GM18507 (cell line): ENCODE measurements around the gene PDHA1.

Experiments
- DNase-seq: peaks from one replicate; pipeline ENCODE4 v3.0.0; 2011; ENCODE audit warnings: low read depth; ENCODE audit not compliant: insufficient read length; ENCODE audit errors: extremely low spot score
- FAIRE-seq: peaks from 2 replicates; lab custom pipeline; 2011; peaks lifted over from hg19 to GRCh38; lab: Jason Lieb, UNC

PDHA1 gene

DNA sequence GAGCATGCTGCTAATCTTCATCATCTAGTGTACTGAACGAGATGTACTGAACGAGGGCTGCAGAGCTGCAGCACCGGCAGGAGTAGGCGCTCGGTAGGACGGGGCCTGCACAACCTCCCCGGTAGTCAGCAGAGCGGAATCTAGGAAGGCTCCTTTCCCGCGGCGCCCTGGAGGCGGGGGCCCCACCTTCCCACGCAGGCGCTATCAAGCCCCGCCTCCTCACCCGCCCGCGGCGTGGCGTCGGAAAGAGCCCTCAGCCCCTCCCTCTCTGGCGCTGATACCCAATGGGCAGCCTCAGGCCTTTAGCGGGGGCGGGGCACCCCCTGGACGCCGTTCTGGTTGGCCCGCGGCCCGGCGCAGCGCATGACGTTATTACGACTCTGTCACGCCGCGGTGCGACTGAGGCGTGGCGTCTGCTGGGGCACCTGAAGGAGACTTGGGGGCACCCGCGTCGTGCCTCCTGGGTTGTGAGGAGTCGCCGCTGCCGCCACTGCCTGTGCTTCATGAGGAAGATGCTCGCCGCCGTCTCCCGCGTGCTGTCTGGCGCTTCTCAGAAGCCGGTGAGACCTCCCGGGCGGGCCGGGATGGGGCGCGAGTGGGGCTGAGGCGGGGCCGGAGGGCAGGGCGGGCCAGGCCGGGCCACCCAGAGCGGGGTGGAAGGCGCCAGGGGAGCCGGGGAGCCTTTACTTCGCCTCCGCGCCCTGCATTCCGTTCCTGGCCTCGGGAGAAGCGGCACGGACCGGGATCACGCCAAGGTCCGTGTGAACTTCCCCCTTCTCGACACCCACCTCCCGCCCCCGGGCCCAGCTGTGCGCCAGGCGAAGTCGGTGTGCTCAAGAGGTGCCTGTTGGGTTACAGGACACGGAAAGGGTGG, at the start of gene PDHA1:
PDHA1 (plus strand) TSS at position 393 of the 874 bp plus-strand sequence; CDS start at position 504, 111 bp downstream.
- FAIRE-seq (peak; percentile 100), DNase-seq (peak; percentile 71)

DNA sequence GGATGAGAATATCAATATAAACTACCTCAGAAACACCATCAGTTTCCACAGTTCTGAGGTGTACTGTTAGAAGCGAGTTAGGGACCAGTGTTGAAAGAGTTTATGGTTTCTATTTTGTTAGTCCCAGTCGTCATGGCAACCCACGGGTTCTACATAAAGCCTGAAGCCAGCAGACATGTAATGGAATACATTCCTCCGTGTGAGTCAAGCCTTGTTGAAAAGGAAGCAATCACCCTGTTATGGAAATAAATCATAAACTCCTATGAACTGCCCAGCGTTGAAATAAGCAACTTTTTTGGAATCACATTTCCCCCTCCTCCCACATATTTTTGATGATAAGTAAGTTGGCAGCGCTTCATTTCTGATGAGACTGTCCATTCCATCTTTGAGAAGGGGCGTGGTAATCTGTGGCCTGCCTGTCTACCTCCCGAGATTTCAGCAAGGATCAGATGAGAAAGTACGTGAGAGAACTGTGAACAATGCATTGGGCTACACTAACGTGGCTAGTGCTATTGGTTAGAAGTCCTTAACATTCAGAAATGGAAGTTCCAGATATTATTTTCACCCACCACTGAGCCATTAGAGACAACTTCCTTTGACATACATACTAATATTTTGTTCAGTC, 40.4 kb upstream of the PDHA1 start:
- FAIRE-seq = no peak

DNA sequence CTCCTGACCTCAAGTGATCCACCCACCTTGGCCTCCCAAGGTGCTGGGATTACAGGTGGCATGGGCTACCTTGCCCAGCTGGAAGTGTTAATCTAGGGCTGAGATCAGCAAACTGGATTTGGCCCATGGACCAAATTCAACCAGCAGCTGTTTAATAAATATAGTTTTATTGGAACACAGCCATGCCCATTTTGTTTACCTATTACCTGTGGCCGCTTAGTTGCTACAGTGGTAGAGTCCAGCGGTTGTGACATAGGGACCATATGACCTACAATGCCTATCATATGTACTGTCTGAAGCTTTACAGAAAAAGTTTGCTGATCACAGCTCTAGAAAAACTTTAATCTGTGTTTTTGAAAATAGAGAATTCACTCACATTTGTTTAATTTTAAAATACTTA, 17.2 kb upstream of the PDHA1 start:
- DNase-seq (no peak), FAIRE-seq (no peak)

More for the DNA sequence above, 40.4 kb upstream of the PDHA1 start:
- DNase-seq = no peak

DNA sequence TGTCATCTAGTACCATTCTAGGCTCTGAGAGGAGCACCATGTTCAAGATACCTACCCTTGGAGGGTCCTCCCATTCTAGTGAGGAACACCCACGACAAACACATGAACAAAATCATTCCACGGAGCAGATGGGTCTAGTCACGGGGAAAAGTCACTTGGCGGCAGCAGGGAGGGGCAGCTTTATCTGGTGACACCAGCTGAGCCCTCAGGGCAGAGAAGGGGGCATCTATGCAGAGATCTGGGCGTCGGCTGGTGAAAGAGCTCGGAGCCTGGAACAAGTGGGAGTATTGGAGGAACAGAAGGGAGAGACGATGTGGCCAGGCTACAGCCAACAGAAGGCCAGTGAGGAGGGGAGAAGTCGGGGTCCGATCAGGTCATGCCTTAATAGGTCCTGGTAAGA, 11.9 kb upstream of the PDHA1 start:
- no peak for FAIRE-seq
- DNase-seq = no peak

DNA sequence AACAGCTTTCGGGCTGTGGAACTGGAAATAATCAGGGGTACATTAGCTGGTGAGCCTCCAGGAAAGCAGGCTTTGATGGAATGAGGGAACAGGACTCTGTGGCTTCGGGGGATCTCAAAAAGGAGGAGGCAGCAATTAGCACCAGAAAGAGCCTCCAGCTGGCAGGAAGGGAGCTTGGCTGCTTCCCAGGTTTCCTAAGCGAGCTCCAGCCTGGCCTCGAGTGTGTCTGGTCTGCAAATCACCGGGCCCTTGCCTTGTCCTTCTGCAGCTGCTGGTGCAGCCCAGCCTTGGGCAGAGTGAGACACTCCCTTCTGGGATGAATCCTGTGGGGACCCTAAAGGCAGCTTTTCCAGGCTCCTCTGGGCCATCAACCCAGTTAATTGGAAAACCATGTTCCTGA, 10.7 kb upstream of the PDHA1 start:
- DNase-seq = no peak
- FAIRE-seq = no peak

DNA sequence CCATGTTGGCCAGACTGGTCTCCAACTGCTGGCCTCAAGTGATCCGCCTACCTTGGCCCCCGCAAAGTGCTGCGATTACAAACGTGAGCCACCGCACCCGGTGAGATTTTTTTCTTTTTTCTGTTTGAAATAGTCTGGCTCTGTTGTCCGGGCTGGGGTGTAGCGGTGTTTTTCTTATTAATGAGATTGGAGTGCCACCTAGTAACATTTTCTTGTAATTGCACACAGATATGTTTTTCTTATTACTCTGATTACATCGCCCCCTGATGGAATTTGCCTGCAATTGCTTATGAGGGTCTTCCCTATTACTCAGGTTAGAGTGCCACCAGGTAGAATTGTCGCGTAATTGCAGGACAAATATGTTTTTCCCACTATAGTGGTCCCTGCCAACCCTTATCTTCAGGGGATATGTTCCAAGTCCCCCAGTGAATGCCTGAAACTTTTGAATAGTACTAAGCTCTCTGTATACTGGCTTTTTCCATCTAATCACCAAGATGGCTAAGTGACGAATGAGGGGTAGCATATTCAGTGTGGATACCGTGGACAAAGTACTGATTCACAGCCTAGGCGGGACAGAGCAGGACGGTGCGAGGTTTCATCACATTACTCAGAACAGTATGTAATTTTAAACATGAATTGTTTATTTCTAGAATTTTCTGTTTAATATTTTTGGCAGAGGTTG, 8.6 kb upstream of the PDHA1 start:
- DNase-seq = no peak

DNA sequence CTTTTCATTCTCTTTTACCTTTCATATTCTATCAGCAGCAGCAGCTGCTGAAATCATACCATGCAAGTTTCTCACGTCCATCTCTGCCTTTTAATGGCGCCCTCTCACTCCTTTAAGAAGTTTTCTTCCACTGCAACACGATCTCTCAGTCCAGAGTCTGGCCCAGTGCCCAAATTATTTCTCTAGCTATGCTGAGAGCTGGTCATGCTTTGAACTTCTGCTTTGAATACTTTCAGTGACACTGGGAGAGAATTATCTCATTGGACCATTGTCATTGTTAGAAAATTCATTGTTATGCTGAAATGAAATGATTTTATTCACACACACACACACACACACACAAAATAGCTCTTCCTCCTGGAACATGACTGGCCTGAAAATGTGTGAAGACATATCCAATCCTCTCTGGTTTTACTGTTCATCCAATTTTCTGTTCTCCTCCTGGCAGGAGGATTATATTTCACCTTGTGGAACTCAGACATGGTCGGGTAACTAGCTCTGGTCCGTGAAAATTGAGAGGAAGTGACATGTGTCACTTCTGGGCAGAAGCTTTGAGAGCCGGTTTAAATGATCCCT, 1.3 kb upstream of the PDHA1 start:
- no peak for FAIRE-seq

More for the DNA sequence above, 8.6 kb upstream of the PDHA1 start:
- FAIRE-seq = peak; percentile 89

DNA sequence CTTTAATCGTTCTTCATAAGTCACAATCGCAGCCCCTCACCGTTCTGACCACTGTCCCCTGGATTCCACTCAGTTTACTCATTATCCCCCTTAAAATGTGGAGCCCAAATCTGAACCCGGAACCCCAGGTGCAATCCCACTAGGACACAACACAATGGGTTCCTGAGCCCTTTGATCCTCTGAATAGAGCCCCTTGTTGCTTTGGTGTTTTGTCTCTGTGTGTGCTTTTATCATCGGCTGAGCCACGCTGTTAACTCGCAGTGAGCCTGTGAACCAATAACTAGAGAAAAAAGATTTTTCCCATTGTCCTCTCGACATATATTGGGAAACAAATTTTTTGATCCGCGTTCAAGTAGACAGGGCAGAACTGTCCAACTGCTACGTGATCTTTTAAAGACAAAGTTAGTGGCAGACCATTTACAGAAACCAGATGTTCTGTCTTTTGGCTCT, 617 bp upstream of the PDHA1 start:
- no peak for FAIRE-seq
- no peak for DNase-seq

More for the DNA sequence above, 1.3 kb upstream of the PDHA1 start:
- DNase-seq = no peak

DNA sequence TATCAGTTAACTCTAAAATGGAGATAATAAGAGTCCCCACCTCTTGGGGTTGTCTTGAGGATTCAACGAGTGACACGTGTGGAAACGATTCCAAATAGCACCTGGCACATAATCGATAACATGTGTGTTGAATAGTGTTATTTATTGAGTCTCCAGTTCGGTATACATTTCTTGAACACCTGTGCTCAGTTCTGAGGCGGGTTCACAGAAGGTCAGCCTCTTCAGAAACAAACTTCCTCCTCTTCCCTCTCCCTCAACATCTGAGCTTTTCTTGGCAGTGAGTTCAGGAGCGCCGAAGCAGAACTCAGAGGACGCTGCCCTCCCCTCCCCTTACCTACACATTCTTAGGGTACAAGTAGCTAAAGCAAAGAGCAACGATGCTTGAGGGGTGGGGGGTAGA, 934 bp downstream of the PDHA1 start:
- FAIRE-seq (peak; percentile 55), DNase-seq (no peak)

DNA sequence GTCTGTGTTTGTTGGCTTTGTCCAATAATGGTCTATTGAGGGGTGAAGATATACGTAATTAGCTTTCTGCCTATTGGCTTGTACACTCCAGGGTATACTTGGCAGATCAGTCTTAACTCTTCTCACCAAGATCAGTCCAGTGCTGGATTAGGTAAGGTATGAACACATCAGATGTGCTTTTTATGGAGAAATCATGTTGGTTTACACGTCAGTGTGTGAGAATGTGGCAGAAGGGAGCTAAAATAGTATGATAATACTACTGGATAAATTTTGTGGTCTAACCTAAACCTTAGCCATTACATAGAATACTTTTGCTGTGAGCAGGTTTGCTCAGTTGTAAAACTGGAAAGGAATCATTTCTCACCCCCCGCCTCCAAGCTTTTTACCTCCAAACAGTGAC, 4.2 kb downstream of the PDHA1 start:
- DNase-seq = no peak

DNA sequence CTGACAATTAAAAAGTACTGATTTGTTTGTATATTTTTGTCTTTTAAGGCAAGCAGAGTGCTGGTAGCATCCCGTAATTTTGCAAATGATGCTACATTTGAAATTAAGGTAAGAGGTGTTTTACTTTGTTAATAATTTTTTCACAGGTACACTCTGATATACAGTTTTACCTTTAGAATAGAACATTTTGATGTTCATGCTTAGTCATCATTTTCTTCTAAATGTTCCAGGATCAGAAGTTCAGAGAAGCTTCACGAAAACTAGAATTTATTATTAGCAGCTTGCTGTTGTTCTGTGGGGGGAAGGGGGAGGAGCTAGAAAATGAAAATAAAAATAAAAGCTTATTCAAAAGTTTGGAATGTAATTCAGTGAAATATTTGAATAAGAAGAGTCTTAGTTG, 5.5 kb downstream of the PDHA1 start:
- DNase-seq = no peak
- FAIRE-seq = no peak

More for the DNA sequence above, 4.2 kb downstream of the PDHA1 start:
- no peak for FAIRE-seq

DNA sequence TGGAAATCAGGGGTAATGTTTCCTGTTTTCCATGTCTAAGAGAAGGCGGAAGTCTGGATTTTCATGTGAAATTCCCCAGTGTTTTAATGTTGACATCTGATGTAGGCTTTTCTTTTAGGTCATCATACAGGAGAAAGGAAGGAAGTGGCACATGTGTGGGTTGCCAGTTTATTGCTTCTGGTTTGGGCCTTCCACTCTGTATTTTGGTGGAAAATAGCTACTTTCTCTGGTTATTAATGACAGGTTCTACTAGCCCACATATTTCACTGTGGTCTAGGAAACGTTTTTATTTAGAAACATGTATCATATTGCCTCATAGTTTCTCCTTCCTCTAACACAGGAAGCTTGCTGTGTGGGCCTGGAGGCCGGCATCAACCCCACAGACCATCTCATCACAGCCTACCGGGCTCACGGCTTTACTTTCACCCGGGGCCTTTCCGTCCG, 7.2 kb downstream of the PDHA1 start:
- DNase-seq (no peak), FAIRE-seq (peak; percentile 94)

DNA sequence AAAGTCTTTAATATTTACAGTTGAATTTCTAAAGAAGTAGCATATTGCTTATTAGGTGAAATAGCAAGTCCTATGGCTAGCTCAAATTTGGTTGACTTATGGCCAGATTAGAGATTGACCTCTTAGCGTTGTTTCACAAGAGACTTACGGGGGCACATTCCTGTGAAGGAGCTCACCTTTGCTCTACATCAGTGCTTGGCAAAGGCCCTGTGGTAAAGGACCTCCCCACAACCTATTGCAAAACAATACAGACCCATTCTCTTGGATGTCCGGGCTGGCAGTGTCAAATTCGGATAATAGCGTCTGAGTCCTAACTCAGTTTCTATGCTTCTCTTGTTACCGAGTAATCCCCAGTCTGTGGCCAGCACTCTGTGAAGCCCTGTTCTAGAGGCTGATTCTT, 10.9 kb downstream of the PDHA1 start:
- FAIRE-seq (no peak), DNase-seq (no peak)

DNA sequence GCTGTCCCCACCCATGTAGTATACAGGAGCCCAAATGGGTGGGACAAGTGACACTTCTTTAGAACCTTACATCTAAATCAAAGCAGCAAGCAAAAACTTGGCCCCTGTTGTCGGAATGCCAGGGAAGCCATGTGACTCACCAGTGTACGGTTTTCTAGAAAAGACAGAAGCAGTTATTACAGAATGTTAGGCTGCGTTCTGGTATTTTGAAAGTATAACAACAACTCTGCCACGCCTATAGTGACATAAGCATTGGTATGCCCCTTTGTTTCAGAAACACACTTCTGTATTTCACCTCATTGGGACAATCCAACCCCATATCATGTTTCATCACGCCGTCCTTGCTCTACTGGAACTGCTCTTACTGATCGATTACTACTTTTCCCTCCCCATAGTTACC, 14.8 kb downstream of the PDHA1 start:
- FAIRE-seq (no peak), DNase-seq (no peak)

DNA sequence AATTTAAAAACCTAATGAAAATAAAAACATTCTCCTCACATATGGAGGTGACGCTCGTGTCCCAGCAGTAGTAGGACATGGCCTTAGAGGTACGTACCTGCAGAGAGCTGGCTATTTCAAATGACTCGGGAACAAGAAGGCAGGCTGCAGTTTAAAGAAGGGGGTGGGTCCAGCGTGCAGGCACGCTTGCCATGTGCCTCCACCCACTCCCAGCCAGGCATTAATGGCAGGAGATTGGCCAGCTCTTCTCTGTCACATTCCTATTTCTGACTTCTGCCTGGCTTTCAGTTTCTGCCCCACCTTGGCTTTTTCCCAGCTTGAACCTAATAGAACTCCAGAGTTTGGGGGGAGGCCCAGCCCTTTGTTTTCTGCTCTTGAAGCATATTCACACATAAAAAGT, 17.2 kb downstream of the PDHA1 start:
- no peak for FAIRE-seq

DNA sequence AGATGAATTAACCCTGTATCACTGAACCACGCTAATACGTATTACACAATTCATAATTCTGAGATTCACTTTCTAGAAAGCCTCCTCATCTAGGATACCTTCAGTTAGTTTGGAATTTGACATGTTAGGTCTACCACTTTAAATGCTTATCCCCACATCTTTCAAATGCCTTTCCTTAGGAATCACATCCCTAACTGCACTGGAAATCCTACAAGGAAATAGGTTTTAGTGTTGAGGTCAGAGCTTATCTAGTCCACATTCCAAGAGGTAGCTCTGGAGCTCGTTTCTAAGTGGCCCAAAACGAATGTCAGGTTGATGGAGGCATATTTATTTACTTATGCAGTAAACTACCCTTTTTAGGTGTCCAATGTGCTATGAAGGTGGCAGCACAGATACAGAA, 18.0 kb downstream of the PDHA1 start:
- FAIRE-seq = no peak
- DNase-seq = no peak

More for the DNA sequence above, 17.2 kb downstream of the PDHA1 start:
- DNase-seq = no peak

DNA sequence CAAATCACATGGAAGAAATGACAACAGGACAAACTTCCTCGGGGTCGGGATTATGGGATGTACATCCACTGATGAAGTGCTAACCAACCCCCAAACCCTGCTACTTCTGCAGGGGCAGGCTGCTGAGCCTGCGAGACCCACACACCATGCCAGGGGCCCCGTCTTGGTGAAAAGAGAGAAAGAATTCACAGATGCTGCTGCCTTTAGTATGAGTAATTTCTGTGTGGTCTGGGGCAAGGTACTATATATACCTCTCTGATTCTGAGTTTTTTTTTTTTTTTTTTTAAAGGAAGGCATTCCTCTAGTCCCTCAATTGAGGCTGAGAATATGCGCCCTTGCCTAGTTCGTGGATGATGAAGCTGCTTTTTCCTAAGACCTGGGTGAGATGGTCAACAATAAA, 24.8 kb downstream of the PDHA1 start:
- DNase-seq = no peak
- no peak for FAIRE-seq

DNA sequence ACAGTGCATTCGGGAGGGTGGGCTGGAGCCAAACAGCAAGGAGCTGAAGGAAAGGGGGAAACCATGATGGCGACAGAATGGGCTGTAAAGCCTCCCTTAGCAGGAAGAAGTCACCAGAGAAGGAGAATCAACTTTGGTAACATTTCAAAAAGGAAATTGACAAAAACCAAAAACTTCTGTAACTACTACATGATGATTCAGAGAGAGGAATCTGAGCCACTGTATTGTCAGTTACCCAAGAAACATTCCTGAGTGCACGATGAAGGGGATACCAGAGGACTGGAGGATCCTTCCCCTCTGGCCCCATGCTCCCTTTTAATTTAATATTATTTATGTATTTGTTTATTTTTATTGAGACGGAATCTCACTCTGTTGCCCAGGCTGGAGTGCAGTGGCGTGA, 26.3 kb downstream of the PDHA1 start:
- no peak for FAIRE-seq
- DNase-seq = no peak

DNA sequence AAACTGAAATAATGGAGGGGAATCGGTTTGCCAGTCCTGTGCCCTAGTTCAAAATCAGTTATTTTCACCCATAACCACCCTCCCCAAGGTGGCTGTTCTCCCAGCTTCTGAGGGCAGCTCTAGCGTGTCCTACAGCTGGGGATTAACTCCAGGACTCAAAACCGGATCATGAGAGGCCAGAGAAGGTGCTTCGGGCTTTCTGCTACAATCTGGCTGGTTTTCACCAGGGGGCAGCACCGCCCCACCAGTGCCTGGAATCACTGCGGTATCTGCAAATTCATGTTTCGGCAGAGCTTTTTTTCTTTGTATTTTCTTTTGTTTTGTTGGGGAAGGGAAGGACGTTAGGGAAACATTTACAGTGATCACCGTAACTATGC, 28.4 kb downstream of the PDHA1 start:
- peak; percentile 91 for FAIRE-seq
- peak; percentile 28 for DNase-seq
